ENCODE data around the gene SLC28A3.

SLC28A3 gene

DNA sequence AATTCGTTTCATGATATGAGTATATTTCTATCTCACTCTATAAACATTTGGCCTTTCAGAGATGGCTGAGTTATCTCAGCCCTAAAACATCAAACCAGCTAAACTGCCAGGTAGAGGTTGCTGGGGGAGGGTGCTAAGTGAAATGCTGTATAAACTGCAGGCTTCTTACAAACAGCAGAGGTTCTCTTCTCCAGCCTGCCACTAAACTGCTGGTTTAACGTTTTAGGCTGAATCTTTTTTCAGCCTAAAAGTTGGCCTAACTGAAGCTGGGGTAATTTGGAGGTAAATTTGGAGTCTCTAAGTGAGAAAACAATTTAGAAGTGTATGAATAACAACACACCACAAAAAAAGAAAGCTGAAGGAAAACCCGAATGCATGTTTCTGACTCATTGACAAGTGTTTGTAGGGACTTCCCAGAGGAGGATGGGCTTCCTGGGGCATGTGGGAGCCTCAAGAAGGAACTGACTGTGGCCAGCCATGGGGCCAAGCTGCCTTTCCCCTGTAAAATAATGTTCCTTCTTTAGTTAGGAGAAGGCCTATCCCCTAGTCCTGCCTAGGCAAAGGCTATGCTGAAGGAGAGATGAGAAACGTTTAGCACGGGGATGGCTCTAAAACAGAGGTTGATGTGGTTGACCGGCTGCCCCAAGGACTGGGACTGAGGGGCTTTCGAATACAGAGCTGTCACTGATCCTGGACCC lies 44.3 kb downstream of the SLC28A3 start:
- DNase-seq = peak; percentile 77

DNA sequence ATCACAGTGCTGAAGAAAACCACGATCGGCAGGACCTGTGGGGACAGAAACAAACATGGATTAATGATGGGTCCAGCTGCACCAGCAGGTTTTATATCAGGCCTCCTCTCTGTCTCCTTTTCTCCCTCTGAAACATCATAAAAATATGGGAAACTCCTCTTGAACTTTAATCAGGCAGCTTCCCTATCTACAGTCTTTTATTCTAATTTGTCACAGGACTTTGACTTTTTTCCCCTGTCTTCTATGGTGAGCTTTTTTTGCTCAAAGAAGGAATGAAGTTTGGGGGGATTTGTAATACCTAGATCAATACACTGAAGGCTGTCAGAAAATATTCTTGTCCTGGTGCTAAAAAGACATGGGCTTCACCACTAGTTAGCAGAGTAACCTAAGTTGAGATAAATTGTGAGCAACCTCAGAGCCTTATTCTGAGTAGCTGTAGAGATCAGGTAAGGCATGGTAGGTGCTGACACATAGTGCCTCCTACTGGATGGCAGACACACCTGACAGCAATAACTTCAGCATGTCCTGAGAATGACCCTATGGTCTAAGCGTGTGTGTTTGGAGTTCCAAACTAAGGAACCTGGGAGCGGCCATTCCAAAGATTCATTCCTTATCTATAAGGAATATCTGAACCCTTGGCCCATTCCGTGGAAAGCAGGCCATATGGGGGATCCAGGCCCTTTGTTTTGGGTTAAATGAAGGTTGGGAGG lies 46.2 kb downstream of the SLC28A3 start:
- DNase-seq = no peak

DNA sequence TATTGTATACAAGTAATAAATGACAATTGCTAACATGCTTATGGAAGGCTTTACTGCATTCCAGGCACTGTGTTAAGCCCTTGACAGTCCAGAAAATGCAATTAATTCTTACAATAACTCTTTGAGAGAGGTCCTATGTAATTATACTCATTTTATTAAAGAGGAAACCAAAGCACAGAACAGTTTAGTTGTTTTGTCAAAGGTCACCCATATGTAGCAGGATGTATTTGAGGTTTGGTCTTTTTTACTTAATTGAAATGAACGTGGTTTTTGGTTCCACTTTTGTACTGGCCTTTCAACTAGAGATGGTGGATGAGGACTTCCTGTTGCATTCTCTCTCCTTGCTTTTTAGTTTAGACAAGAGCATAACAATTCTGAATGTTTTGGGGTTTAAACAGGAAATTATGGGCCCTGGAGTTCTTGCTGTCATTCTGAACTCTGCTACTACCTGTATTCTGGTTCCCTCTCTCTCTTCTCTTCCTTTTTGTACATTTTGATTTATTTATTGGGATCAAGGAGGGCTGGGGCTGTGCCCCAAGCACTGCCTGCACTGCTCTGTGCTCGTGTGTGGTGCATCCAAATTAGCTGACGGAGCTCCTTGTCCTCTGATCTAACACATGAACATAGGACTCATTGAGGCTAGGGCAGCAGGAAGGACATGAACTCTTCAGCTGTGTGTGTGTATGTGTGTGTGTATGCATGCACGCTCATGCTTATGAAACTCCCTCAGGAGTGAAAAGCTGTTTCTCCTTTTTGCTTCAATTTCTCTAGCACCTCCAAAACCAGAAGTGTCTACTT lies 47.4 kb downstream of the SLC28A3 start:
- DNase-seq = peak; percentile 63

- no peak for DNase-seq
Measured at GRCh38 chr9:84285381-84285780, 55.2 kb downstream of the SLC28A3 start.

DNA sequence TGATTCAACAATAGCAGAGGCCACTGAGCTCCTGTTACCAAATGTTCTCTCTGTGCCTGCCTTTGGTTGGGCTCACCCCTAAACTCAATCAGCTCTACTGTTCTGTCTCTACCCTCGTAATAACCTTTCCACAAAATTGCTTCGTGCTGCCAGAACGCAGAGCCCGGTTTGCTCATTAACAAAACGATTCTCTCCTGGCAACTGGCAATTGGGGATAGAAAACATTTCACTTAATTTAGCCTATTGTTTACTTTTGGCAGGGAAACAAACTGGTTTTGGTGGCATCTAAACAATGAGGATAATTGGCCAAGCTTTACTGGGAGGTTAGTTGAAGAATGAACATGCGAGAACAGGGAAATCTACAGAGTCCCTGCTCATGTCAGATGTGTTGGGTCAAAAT lies 56.6 kb downstream of the SLC28A3 start:
- no peak for DNase-seq

DNA sequence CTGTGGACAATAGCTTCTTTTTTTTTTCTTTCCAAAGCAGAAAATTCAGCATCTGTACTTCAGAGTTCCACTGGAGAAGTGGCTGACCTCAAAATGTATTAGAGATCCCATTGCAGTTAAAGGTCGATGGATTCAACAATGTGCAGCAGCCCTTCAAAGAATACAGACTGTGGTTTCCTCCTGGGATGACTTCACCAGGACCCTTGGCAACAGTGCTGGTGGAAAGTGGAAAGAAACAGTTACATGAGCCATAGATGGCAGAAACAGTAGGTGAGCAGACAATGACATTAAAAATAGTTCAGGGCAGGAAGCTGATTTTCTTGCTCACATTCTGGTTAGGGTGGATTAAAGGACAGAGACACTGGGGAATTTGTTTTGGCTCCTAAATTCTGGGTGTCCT lies 62.4 kb downstream of the SLC28A3 start:
- DNase-seq = no peak

DNA sequence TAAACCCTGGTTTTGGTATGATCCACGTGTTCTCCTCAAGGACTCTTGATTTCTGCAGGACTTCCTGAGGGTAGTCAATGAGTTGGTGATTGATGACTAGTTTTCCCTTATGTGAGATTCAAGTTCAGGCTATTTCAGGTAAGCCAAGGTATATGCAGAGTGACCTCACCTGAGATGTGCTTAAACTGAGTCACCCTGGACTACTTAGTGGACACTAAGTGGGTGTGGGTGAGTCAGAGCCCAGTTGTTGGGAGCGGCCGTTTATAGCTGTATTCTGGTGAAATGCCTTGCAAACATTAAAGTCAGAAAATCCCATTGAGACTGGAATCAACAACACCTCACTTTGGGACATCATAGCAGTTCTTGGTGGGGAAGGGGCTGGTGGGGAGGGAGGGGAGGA lies 62.9 kb downstream of the SLC28A3 start:
- no peak for DNase-seq

DNA sequence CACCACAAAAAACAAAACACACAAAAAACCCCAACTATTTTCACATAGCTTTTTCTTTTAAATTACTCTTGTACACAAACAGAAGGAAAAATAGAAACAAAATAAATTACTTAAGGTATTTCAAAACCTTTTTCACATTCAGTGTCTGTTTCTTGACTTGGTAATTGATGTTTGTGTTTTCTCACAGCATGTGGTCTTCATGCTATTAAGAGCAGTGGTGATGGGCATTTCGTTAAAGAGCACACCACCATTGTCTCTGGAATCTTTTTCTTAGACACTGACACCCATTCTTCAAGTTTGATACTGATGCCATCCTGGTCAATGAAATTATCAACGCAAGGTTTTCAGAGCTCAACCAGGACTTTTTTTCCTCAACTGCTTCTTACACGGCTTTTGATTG lies 63.8 kb downstream of the SLC28A3 start:
- DNase-seq = no peak

GRCh38 chr9:84271921-84272556 lies 68.5 kb downstream of the SLC28A3 start:
- DNase-seq = no peak

DNA sequence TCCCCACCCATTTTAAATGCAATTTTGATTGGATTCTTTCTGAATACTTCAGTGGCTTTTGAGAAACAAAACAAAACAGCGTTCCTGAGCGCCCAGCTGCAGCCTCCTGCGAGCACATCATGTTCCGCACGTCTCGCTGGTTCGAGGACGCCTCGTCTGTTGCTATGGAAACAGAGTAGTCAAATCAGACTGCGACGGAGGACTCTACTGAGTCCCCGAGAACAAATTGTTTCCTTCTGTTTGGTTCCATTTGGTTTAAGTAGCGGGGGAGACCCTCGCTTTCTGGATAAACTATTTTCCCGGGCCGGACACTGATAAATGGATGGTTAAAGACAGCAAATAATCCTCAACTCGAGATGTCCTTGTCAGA lies 69.0 kb downstream of the SLC28A3 start:
- DNase-seq = no peak

DNA sequence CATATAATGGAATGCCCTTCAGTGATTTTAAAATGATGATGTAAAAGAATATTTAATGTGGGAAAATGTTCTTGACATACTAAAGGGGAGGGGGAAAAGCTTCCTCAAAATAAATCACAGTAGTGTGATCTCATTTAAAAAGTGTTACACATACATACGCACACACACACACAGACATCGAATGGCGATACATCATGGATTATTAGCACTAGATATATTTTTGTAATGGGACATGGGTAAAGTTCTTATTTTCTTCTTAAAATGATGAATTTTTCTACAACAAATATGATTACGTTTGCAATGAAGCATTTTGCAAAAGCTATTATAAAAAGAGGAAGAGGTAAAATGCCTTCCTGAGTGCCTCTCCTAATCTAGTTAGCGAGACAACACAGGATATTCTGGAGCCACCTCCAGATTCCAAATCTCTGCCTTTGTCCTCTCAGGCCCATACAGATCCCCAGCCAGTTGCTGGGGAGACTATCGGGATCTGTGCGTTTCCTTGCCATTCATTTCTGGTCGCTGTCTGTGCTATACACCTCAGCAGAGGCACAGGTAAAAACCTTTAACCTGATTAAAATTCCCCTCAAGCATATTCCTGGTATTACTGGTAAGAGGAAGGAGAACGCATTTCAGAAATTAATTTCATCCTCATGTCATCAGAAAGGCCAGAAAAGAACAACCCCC lies 69.6 kb downstream of the SLC28A3 start:
- DNase-seq = no peak

- DNase-seq = no peak
Measured at GRCh38 chr9:84266087-84266561, 74.4 kb downstream of the SLC28A3 start.

DNA sequence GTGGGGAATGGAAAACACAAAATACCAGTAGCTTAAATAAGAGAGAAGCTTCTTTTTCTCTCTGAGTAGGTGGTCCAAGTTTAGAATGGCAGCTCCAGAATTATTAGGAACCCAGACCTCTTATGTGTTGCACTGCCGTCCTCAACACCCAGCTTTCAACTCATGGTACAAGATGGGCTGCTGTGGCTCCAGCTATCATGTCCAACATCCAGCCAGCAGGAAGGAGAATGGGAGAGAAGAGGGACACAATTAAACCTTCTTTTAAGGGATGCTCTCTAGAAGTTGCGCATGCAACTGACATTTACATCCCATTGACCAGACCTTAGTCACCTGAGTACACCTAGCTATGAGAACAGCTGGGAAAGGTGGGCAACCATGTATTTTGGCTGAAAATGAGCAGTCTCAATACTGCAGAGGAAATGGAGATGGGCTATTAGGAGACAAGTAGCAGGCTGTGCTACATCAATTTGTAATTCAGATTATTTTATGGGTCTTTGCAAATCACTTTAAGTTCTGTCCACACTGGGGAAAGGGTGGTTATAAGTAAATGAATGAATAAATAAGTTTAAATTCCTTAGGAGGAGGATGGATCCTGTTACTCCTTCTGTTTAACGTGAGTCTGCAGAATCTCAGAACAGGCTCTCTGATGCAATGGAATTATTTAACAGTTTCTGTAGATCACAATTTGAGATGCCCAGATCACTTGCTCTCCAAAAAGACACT lies 76.1 kb downstream of the SLC28A3 start:
- no peak for DNase-seq

GRCh38 chr9:84261070-84261746 lies 79.3 kb downstream of the SLC28A3 start:
- DNase-seq = peak; percentile 75

GRCh38 chr9:84258371-84258770 lies 82.2 kb downstream of the SLC28A3 start:
- DNase-seq = no peak

- DNase-seq = no peak
Measured at GRCh38 chr9:84255696-84256095, 84.9 kb downstream of the SLC28A3 start.

- no peak for DNase-seq
Measured at GRCh38 chr9:84254972-84255371, 85.6 kb downstream of the SLC28A3 start.

DNA sequence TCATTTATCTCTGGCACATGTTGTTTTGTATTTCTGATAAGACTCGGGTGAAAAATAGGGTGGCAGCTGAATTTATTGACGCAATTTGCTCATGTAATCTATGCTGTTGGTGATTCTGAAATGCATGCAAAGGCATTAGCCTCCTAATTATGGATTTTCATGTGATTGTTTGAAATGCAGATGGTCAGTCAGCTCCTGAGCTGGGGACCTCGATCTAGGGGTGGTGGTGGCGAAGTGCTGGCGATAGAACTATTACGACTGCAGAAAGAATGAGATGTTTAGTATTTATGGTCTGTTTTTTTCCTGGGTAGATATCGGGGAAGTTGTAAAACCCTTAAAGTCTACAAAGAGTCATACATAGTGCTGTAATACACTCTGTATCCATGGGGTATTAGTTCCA lies 88.6 kb downstream of the SLC28A3 start:
- no peak for DNase-seq

GRCh38 chr9:84241817-84242373 lies 98.7 kb downstream of the SLC28A3 start:
- DNase-seq = no peak

- no peak for DNase-seq
Measured at GRCh38 chr9:84239343-84239742, 101.2 kb downstream of the SLC28A3 start.

- no peak for DNase-seq
Measured at GRCh38 chr9:84238652-84239051, 101.9 kb downstream of the SLC28A3 start.

Measured in activated CD8-positive, alpha-beta memory T cell treated with anti-CD3 and anti-CD28 coated beads for 24 hours (primary cell).